WTC11 (cell line): ENCODE measurements around the gene GALNT9. TPM values are rescaled to one million over a fixed set of nuclear protein-coding genes. Genes with fewer than 3 reads are reported as not detected.

Experiments used
- ATAC-seq: fragments of 200-7000 bp; cut with Tn5 transposase; 2 replicates; pipeline ENCODE4 v1.10.0; 2021; ENCODE audit warnings: mild to moderate bottlenecking, moderate library complexity
- CTCF ChIA-PET: fragments of 300-600 bp; sonication (Branson Sonifier 250); formaldehyde crosslinking; loops from one replicate; lab custom pipeline; 2021; ENCODE audit warnings: antibody characterized with exemption; lab: Charles Lee
- POLR2A ChIA-PET: fragments of 350-600 bp; sonication (Branson Sonifier 250); formaldehyde crosslinking; loops from one replicate; lab custom pipeline; 2021; ENCODE audit warnings: antibody characterized with exemption; lab: Charles Lee
- DNase-seq: peaks from one replicate; pipeline ENCODE4 v3.0.0; 2021; ENCODE audit warnings: low spot score
- H3K27ac Mint-ChIP-seq: 2 replicates; pipeline ENCODE4 v1.8.0; 2021; ENCODE audit warnings: mixed read lengths
- H3K27me3 Mint-ChIP-seq: 2 replicates; pipeline ENCODE4 v1.8.0; 2021; ENCODE audit warnings: low read depth, mild to moderate bottlenecking, moderate library complexity, mixed read lengths
- H3K36me3 Mint-ChIP-seq: 2 replicates; pipeline ENCODE4 v1.8.0; 2021; ENCODE audit warnings: mixed read lengths
- H3K4me1 Mint-ChIP-seq: 2 replicates; pipeline ENCODE4 v1.8.0; 2022; ENCODE audit warnings: mixed read lengths
- H3K4me3 Mint-ChIP-seq: 2 replicates; pipeline ENCODE4 v1.8.0; 2021; ENCODE audit warnings: mild to moderate bottlenecking, moderate library complexity, mixed read lengths
- H3K9me3 Mint-ChIP-seq: 2 replicates; pipeline ENCODE4 v1.8.0; 2021; ENCODE audit warnings: mixed read lengths
- FOXK1 ChIP-seq: sonication (generic); formaldehyde crosslinking; IDR thresholded peaks from 2 replicates; pipeline ENCODE4 v1.8.0; 2022; ENCODE audit warnings: mild to moderate bottlenecking, moderate library complexity, missing genetic modification reagents
- GABPB1 ChIP-seq: sonication (generic); formaldehyde crosslinking; IDR thresholded peaks from 2 replicates; pipeline ENCODE4 v1.8.1; 2023; ENCODE audit warnings: mild to moderate bottlenecking, missing genetic modification reagents
- GRHL2 ChIP-seq: fragments of 250-450 bp; sonication (Bioruptor Pico); IDR thresholded peaks from 2 replicates; pipeline ENCODE4 v1.8.0; 2022; ENCODE audit warnings: mild to moderate bottlenecking, moderate library complexity; ENCODE audit not compliant: insufficient replicate concordance, severe bottlenecking
- JAZF1 ChIP-seq: fragments of 250-450 bp; sonication (Bioruptor Pico); IDR thresholded peaks from 2 replicates; pipeline ENCODE4 v1.9.0; 2021; ENCODE audit warnings: moderate library complexity, mild to moderate bottlenecking, inconsistent platforms
- JUN ChIP-seq: sonication (generic); formaldehyde crosslinking; IDR thresholded peaks from 2 replicates; pipeline ENCODE4 v1.8.0; 2023; ENCODE audit warnings: mild to moderate bottlenecking, missing genetic modification reagents
- SP1 ChIP-seq: sonication (generic); formaldehyde crosslinking; conservative IDR thresholded peaks from 2 replicates; pipeline ENCODE4 v1.8.1; 2022; ENCODE audit warnings: missing genetic modification reagents
- ZNF219 ChIP-seq: sonication (generic); formaldehyde crosslinking; IDR thresholded peaks from 2 replicates; pipeline ENCODE4 v1.8.0; 2023; ENCODE audit warnings: missing genetic modification reagents, mild to moderate bottlenecking, borderline replicate concordance
- ZNF671 ChIP-seq: fragments of 250-450 bp; sonication (Bioruptor Pico); IDR thresholded peaks from 2 replicates; pipeline ENCODE4 v1.8.0; 2021; ENCODE audit warnings: mild to moderate bottlenecking
- total RNA-seq: library from RNA; stranded (reverse); gene quantifications from 3 replicates; pipeline ENCODE4 v1.2.3, GENCODE V29; 2021
- TF ChIP-seq, protein P1 (sequence below): sonication (generic); formaldehyde crosslinking; IDR thresholded peaks from 2 replicates; pipeline ENCODE4 v1.8.0; 2022; ENCODE audit warnings: missing genetic modification reagents
- TF ChIP-seq, protein P2 (sequence below): sonication (generic); formaldehyde crosslinking; IDR thresholded peaks from 2 replicates; pipeline ENCODE4 v1.8.0; 2022; ENCODE audit warnings: mild to moderate bottlenecking, missing genetic modification reagents
- TF ChIP-seq, protein P3 (sequence below): sonication (generic); formaldehyde crosslinking; IDR thresholded peaks from 2 replicates; pipeline ENCODE4 v1.8.1; 2023; ENCODE audit warnings: mild to moderate bottlenecking, missing genetic modification reagents, borderline replicate concordance
- TF ChIP-seq, protein P4 (sequence below): sonication (generic); formaldehyde crosslinking; IDR thresholded peaks from 2 replicates; pipeline ENCODE4 v1.8.1; 2023; ENCODE audit warnings: mild to moderate bottlenecking, missing genetic modification reagents
- TF ChIP-seq, protein P5 (sequence below): fragments of 250-450 bp; sonication (Bioruptor Pico); IDR thresholded peaks from 2 replicates; pipeline ENCODE4 v1.8.0; 2021; ENCODE audit warnings: mild to moderate bottlenecking
- TF ChIP-seq, protein P6 (sequence below): sonication (generic); formaldehyde crosslinking; IDR thresholded peaks from 2 replicates; pipeline ENCODE4 v1.8.0; 2023; ENCODE audit warnings: missing genetic modification reagents

GALNT9 gene
- total RNA-seq, 1 experiment from 2014 or later: 0.90 TPM

DNA sequence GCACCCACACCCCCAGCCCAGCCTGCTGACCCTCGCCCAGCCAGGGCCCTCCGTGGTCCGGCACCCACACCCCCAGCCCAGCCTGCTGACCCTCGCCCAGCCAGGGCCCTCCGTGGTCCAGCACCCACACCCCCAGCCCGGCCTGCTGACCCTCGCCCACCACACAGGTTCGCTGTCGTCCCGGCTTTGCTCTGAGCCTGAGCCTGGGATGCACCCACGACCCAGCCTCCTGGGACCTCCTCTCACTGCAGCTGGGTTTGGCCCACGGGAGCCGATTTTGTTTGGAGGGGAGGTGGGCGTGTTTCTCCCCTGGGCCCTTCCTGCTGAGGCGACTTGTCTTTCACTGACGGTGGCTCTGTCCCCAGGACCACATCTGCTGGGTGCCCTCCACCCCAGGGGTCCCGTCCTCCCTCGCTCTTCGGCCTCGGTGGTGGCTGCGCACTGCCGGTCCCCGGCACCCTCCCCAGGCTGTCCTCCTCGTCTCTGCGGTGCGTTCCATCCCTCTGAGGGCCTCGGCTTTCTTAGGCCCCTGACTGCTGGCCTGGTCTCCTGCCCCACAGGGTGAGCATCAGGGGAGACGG lies 83.8 kb downstream of the GALNT9 start (continued):
- TF ChIP-seq, protein P1, sequence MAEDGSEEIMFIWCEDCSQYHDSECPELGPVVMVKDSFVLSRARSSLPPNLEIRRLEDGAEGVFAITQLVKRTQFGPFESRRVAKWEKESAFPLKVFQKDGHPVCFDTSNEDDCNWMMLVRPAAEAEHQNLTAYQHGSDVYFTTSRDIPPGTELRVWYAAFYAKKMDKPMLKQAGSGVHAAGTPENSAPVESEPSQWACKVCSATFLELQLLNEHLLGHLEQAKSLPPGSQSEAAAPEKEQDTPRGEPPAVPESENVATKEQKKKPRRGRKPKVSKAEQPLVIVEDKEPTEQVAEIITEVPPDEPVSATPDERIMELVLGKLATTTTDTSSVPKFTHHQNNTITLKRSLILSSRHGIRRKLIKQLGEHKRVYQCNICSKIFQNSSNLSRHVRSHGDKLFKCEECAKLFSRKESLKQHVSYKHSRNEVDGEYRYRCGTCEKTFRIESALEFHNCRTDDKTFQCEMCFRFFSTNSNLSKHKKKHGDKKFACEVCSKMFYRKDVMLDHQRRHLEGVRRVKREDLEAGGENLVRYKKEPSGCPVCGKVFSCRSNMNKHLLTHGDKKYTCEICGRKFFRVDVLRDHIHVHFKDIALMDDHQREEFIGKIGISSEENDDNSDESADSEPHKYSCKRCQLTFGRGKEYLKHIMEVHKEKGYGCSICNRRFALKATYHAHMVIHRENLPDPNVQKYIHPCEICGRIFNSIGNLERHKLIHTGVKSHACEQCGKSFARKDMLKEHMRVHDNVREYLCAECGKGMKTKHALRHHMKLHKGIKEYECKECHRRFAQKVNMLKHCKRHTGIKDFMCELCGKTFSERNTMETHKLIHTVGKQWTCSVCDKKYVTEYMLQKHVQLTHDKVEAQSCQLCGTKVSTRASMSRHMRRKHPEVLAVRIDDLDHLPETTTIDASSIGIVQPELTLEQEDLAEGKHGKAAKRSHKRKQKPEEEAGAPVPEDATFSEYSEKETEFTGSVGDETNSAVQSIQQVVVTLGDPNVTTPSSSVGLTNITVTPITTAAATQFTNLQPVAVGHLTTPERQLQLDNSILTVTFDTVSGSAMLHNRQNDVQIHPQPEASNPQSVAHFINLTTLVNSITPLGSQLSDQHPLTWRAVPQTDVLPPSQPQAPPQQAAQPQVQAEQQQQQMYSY (CRISPR knock-in tag): no peak
- TF ChIP-seq, protein P2, sequence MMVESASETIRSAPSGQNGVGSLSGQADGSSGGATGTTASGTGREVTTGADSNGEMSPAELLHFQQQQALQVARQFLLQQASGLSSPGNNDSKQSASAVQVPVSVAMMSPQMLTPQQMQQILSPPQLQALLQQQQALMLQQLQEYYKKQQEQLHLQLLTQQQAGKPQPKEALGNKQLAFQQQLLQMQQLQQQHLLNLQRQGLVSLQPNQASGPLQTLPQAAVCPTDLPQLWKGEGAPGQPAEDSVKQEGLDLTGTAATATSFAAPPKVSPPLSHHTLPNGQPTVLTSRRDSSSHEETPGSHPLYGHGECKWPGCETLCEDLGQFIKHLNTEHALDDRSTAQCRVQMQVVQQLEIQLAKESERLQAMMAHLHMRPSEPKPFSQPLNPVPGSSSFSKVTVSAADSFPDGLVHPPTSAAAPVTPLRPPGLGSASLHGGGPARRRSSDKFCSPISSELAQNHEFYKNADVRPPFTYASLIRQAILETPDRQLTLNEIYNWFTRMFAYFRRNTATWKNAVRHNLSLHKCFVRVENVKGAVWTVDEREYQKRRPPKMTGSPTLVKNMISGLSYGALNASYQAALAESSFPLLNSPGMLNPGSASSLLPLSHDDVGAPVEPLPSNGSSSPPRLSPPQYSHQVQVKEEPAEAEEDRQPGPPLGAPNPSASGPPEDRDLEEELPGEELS: no peak
- TF ChIP-seq ZNF671 (CRISPR knock-in tag): no peak

DNA sequence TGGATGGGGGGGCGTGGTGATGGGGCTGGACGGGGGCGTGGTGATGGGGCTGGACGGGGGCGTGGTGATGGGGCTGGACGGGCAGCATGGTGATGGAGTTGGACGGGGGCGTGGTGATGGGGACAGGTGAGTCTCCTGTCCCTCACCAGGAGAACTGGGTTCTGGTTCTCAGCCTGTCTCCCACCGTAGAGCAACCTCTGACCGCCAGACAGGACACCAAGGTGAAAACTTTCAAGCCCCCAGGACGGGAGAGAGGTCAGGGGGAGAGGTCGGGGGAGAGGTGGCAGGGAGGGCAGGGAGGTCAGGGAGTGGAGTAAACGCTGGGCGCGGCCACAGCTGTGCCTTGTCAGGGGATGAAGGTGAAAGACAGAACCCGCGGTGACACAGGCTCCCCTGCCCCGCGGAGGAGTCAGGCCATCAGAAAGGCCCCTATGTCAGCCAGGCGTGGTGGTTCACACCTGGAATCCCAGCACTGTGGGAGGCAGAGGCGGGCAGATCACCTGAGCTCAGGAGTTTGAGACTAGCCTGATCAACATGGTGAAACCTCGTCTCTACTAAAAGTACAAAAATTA lies 84.6 kb downstream of the GALNT9 start:
- H3K27ac Mint-ChIP-seq: no peak overlapping the region
- H3K36me3 Mint-ChIP-seq: no peaks in the 10 kb centered on the region
- no peaks in the 10 kb centered on the region for H3K4me1 Mint-ChIP-seq
- peaks cover 6% of the 10 kb centered on the region for H3K9me3 Mint-ChIP-seq
- no peak overlapping the region for H3K4me3 Mint-ChIP-seq
- ATAC-seq: no peak
- ChIA-PET POLR2A (no interaction called here), CTCF (no interaction called here)
- TF ChIP-seq JUN (CRISPR knock-in tag) (no peak), GABPB1 (CRISPR knock-in tag) (no peak), JAZF1 (no peak), FOXK1 (no peak), GRHL2 (CRISPR knock-in tag) (no peak), SP1 (no peak), ZNF219 (CRISPR knock-in tag) (no peak)
- TF ChIP-seq, protein P3, sequence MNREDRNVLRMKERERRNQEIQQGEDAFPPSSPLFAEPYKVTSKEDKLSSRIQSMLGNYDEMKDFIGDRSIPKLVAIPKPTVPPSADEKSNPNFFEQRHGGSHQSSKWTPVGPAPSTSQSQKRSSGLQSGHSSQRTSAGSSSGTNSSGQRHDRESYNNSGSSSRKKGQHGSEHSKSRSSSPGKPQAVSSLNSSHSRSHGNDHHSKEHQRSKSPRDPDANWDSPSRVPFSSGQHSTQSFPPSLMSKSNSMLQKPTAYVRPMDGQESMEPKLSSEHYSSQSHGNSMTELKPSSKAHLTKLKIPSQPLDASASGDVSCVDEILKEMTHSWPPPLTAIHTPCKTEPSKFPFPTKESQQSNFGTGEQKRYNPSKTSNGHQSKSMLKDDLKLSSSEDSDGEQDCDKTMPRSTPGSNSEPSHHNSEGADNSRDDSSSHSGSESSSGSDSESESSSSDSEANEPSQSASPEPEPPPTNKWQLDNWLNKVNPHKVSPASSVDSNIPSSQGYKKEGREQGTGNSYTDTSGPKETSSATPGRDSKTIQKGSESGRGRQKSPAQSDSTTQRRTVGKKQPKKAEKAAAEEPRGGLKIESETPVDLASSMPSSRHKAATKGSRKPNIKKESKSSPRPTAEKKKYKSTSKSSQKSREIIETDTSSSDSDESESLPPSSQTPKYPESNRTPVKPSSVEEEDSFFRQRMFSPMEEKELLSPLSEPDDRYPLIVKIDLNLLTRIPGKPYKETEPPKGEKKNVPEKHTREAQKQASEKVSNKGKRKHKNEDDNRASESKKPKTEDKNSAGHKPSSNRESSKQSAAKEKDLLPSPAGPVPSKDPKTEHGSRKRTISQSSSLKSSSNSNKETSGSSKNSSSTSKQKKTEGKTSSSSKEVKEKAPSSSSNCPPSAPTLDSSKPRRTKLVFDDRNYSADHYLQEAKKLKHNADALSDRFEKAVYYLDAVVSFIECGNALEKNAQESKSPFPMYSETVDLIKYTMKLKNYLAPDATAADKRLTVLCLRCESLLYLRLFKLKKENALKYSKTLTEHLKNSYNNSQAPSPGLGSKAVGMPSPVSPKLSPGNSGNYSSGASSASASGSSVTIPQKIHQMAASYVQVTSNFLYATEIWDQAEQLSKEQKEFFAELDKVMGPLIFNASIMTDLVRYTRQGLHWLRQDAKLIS (CRISPR knock-in tag): no peak
- TF ChIP-seq, protein P4, sequence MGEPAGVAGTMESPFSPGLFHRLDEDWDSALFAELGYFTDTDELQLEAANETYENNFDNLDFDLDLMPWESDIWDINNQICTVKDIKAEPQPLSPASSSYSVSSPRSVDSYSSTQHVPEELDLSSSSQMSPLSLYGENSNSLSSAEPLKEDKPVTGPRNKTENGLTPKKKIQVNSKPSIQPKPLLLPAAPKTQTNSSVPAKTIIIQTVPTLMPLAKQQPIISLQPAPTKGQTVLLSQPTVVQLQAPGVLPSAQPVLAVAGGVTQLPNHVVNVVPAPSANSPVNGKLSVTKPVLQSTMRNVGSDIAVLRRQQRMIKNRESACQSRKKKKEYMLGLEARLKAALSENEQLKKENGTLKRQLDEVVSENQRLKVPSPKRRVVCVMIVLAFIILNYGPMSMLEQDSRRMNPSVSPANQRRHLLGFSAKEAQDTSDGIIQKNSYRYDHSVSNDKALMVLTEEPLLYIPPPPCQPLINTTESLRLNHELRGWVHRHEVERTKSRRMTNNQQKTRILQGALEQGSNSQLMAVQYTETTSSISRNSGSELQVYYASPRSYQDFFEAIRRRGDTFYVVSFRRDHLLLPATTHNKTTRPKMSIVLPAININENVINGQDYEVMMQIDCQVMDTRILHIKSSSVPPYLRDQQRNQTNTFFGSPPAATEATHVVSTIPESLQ (CRISPR knock-in tag): no peak
- TF ChIP-seq, protein P5, sequence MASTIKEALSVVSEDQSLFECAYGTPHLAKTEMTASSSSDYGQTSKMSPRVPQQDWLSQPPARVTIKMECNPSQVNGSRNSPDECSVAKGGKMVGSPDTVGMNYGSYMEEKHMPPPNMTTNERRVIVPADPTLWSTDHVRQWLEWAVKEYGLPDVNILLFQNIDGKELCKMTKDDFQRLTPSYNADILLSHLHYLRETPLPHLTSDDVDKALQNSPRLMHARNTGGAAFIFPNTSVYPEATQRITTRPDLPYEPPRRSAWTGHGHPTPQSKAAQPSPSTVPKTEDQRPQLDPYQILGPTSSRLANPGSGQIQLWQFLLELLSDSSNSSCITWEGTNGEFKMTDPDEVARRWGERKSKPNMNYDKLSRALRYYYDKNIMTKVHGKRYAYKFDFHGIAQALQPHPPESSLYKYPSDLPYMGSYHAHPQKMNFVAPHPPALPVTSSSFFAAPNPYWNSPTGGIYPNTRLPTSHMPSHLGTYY (CRISPR knock-in tag): no peak
- TF ChIP-seq, protein P6, sequence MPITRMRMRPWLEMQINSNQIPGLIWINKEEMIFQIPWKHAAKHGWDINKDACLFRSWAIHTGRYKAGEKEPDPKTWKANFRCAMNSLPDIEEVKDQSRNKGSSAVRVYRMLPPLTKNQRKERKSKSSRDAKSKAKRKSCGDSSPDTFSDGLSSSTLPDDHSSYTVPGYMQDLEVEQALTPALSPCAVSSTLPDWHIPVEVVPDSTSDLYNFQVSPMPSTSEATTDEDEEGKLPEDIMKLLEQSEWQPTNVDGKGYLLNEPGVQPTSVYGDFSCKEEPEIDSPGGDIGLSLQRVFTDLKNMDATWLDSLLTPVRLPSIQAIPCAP (CRISPR knock-in tag): no peak
- peaks cover 13% of the 10 kb centered on the region for H3K27me3 Mint-ChIP-seq
- no peak for DNase-seq
